Measurements from ENCODE around the gene ZNF536.

DNA sequence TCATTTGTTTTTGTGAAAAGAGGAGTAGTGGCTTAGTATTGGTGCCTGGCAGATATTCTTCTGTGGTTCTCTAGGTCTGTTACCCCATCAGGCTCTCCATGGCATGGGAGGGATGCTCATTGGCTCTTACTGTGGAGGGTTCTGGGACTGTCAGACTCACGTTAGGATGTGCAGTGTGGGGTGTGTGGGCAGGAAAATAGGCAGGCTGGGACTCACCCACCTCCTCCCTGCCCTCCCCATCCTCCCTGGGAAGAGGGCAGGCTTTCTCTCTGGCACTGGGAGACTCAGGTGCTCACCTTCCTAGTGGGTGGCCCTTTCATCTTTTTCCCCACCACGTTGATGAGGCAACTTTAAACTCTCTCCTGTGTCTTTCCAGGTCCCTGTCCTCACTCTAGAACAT is 44.2 kb downstream of the ZNF536 start:
- TF ChIP-seq, protein P1, sequence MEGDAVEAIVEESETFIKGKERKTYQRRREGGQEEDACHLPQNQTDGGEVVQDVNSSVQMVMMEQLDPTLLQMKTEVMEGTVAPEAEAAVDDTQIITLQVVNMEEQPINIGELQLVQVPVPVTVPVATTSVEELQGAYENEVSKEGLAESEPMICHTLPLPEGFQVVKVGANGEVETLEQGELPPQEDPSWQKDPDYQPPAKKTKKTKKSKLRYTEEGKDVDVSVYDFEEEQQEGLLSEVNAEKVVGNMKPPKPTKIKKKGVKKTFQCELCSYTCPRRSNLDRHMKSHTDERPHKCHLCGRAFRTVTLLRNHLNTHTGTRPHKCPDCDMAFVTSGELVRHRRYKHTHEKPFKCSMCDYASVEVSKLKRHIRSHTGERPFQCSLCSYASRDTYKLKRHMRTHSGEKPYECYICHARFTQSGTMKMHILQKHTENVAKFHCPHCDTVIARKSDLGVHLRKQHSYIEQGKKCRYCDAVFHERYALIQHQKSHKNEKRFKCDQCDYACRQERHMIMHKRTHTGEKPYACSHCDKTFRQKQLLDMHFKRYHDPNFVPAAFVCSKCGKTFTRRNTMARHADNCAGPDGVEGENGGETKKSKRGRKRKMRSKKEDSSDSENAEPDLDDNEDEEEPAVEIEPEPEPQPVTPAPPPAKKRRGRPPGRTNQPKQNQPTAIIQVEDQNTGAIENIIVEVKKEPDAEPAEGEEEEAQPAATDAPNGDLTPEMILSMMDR (IDR thresholded peaks at IDR 0.05; ENCODE audit: low read depth, low read length) = no peak
- TF ChIP-seq POLR2A (IDR thresholded peaks at IDR 0.05; ENCODE audit: extremely low read depth, insufficient read length) (no peak), MYC (IDR thresholded peaks at IDR 0.05; ENCODE audit: low read depth, low read length) (no peak)
- TF ChIP-seq, protein P2, sequence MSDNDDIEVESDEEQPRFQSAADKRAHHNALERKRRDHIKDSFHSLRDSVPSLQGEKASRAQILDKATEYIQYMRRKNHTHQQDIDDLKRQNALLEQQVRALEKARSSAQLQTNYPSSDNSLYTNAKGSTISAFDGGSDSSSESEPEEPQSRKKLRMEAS (IDR thresholded peaks at IDR 0.05; ENCODE audit: low read depth, low read length) = no peak
